H1 (cell line): ENCODE measurements around the gene SUSD6. TPM values are rescaled to one million over a fixed set of nuclear protein-coding genes. Genes with fewer than 3 reads are reported as not detected.

Experiments
- CTCF ChIA-PET: fragments of 300-600 bp; sonication (Branson Sonifier 250); formaldehyde crosslinking; loops from one replicate; lab custom pipeline; 2021; ENCODE audit not compliant: partially characterized antibody; lab: Charles Lee
- POLR2A ChIA-PET: fragments of 300-600 bp; sonication (Branson Sonifier 250); formaldehyde crosslinking; loops from one replicate; lab custom pipeline; 2021; ENCODE audit warnings: inconsistent platforms; ENCODE audit not compliant: partially characterized antibody; lab: Charles Lee
- DNase-seq, 2 experiments: peaks; one replicate each; pipeline versions ENCODE4 v3.0.0 to v3.0.0-alpha.2; 2010 to 2022; ENCODE audit warnings: low spot score in 2 of 2, low read depth in 1 of 2, mixed read lengths in 1 of 2
- FAIRE-seq: peaks from 2 replicates; lab custom pipeline; 2011; peaks lifted over from hg19 to GRCh38; lab: Jason Lieb, UNC
- H2AFZ ChIP-seq: 2 replicates; pipeline ENCODE4 v1.8.1; 2012; ENCODE audit warnings: low read length, inconsistent platforms
- H2AK5ac ChIP-seq: 2 replicates; pipeline ENCODE4 v1.6.1; 2013; ENCODE audit warnings: low read depth, low read length
- H2BK120ac ChIP-seq: replicated peaks from 2 replicates; pipeline ENCODE3; 2013; ENCODE audit warnings: low read depth, low read length, inconsistent platforms
- H2BK12ac ChIP-seq: 2 replicates; pipeline ENCODE4 v1.6.1; 2013; ENCODE audit warnings: low read depth, low read length
- H2BK15ac ChIP-seq: 2 replicates; pipeline ENCODE4 v1.6.1; 2013; ENCODE audit warnings: low read length
- H2BK20ac ChIP-seq: 2 replicates; pipeline ENCODE4 v1.6.1; 2013; ENCODE audit warnings: low read length
- H2BK5ac ChIP-seq: 2 replicates; pipeline ENCODE4 v1.6.1; 2013; ENCODE audit warnings: low read depth, low read length
- H3K14ac ChIP-seq: 2 replicates; pipeline ENCODE4 v1.6.1; 2013; ENCODE audit warnings: inconsistent platforms; ENCODE audit not compliant: insufficient read length
- H3K18ac ChIP-seq: 2 replicates; pipeline ENCODE4 v1.6.1; 2013; ENCODE audit warnings: low read length; ENCODE audit errors: extremely low read depth
- H3K23ac ChIP-seq: 2 replicates; pipeline ENCODE4 v1.6.1; 2013; ENCODE audit warnings: inconsistent platforms; ENCODE audit not compliant: insufficient read length
- H3K23me2 ChIP-seq: 2 replicates; pipeline ENCODE4 v1.6.1; 2013; ENCODE audit warnings: low read depth, low read length
- H3K27ac ChIP-seq: 2 replicates; pipeline ENCODE4 v1.6.1; 2011; ENCODE audit warnings: low read depth, low read length, inconsistent platforms
- H3K27me3 ChIP-seq, 4 experiments: replicated peaks in 1 of 4; 1 replicate in 1 of 4; 2 replicates in 3 of 4; pipeline versions ENCODE4 v1.6.1 to v1.8.1; 2011 to 2013; ENCODE audit warnings: low read length in 3 of 4, mild to moderate bottlenecking in 3 of 4, inconsistent platforms in 2 of 4, mixed read lengths in 2 of 4, moderate library complexity in 1 of 4; ENCODE audit not compliant: control insufficient read depth in 3 of 4, insufficient read depth in 3 of 4; ENCODE audit errors: extremely low read depth in 1 of 4
- H3K36me3 ChIP-seq, 4 experiments: 2 replicates each; pipeline versions ENCODE4 v1.6.1 to v1.8.1; 2011 to 2013; ENCODE audit warnings: mild to moderate bottlenecking in 4 of 4, low read length in 3 of 4, moderate library complexity in 2 of 4, control low read depth in 1 of 4, inconsistent platforms in 1 of 4; ENCODE audit not compliant: insufficient read depth in 4 of 4, control insufficient read depth in 2 of 4
- H3K4ac ChIP-seq: replicated peaks from 2 replicates; pipeline ENCODE3; 2013; ENCODE audit warnings: low read length, low read depth, mixed read lengths, inconsistent platforms; ENCODE audit not compliant: insufficient read length
- H3K4me1 ChIP-seq, 4 experiments: replicated peaks in 1 of 4; 1 replicate in 1 of 4; 2 replicates in 3 of 4; pipeline versions ENCODE4 v1.6.1 to v1.8.1; 2011 to 2013; ENCODE audit warnings: low read length in 3 of 4, inconsistent platforms in 2 of 4, mixed read lengths in 1 of 4; ENCODE audit not compliant: insufficient read depth in 4 of 4, control insufficient read depth in 3 of 4
- H3K4me2 ChIP-seq, 2 experiments: 2 replicates each; pipeline versions ENCODE4 v1.6.1 to v1.8.1; 2011 to 2013; ENCODE audit warnings: low read depth in 2 of 2, low read length in 2 of 2, control low read depth in 1 of 2, inconsistent platforms in 1 of 2, mild to moderate bottlenecking in 1 of 2; ENCODE audit not compliant: insufficient read depth in 1 of 2
- H3K4me3 ChIP-seq, 4 experiments: fragments of 200-600, 300-600 bp in 1 of 4; sonication (generic), shearing (Covaris generic), sonication (Bioruptor Twin) in 1 of 4; 2 replicates each; pipeline versions ENCODE4 v1.5.1 to v1.8.1; 2011 to 2016; ENCODE audit warnings: low read length in 4 of 4, low read depth in 3 of 4, control low read depth in 2 of 4, inconsistent platforms in 2 of 4, mild to moderate bottlenecking in 2 of 4, mixed read lengths in 1 of 4, moderate library complexity in 1 of 4; ENCODE audit not compliant: insufficient read depth in 2 of 4; ENCODE audit errors: extremely low read depth in 1 of 4
- H3K56ac ChIP-seq: replicated peaks from 2 replicates; pipeline ENCODE3; 2013; ENCODE audit warnings: low read depth, mild to moderate bottlenecking, mixed read lengths, low read length, inconsistent platforms; ENCODE audit not compliant: insufficient read length
- H3K79me1 ChIP-seq: 2 replicates; pipeline ENCODE4 v1.6.1; 2013; ENCODE audit warnings: low read depth, low read length, control low read depth
- H3K79me2 ChIP-seq, 2 experiments: 2 replicates each; pipeline versions ENCODE4 v1.6.1 to v1.8.1; 2012 to 2013; ENCODE audit warnings: low read length in 2 of 2, mild to moderate bottlenecking in 2 of 2, inconsistent platforms in 1 of 2; ENCODE audit not compliant: insufficient read depth in 2 of 2, control insufficient read depth in 1 of 2
- H3K9ac ChIP-seq, 4 experiments: replicated peaks in 1 of 4; 1 replicate in 1 of 4; 2 replicates in 3 of 4; pipeline versions ENCODE4 v1.6.1 to v1.8.1; 2011 to 2013; ENCODE audit warnings: low read depth in 3 of 4, low read length in 3 of 4, control low read depth in 2 of 4, mild to moderate bottlenecking in 2 of 4, moderate library complexity in 2 of 4, inconsistent platforms in 1 of 4; ENCODE audit errors: extremely low read depth in 1 of 4
- H3K9me3 ChIP-seq, 2 experiments: 2 replicates each; pipeline versions ENCODE4 v1.6.1 to v1.8.1; 2012 to 2013; ENCODE audit warnings: mild to moderate bottlenecking in 2 of 2, moderate library complexity in 2 of 2, control low read depth in 1 of 2, inconsistent platforms in 1 of 2, low read depth in 1 of 2, low read length in 1 of 2, mixed read lengths in 1 of 2; ENCODE audit not compliant: insufficient read depth in 2 of 2
- H4K20me1 ChIP-seq, 2 experiments: replicated peaks in 1 of 2; 2 replicates each; pipeline versions ENCODE3 to v1.8.1; 2011 to 2013; ENCODE audit warnings: inconsistent platforms in 2 of 2, low read length in 2 of 2, mild to moderate bottlenecking in 1 of 2; ENCODE audit not compliant: insufficient read depth in 2 of 2, control insufficient read depth in 1 of 2
- H4K5ac ChIP-seq: 2 replicates; pipeline ENCODE4 v1.6.1; 2013; ENCODE audit warnings: low read length, low read depth, mixed read lengths, inconsistent platforms; ENCODE audit not compliant: insufficient read length
- H4K8ac ChIP-seq: 2 replicates; pipeline ENCODE4 v1.8.0; 2013; ENCODE audit warnings: mild to moderate bottlenecking, moderate library complexity, low read length, inconsistent platforms; ENCODE audit not compliant: insufficient read depth; ENCODE audit errors: extremely low read depth
- H4K91ac ChIP-seq: replicated peaks from 2 replicates; pipeline ENCODE3; 2013; ENCODE audit warnings: low read length, mixed read lengths, inconsistent platforms; ENCODE audit not compliant: insufficient read length
- BACH1 ChIP-seq: IDR thresholded peaks from 2 replicates; pipeline ENCODE4 v1.6.1; 2012; ENCODE audit warnings: low read length, improper control_type of control experiment
- EGR1 ChIP-seq: IDR thresholded peaks from 2 replicates; pipeline ENCODE4 v1.6.1; 2011; ENCODE audit warnings: low read depth, low read length, borderline replicate concordance
- GTF2F1 ChIP-seq: IDR thresholded peaks from 2 replicates; pipeline ENCODE4 v1.6.1; 2012; ENCODE audit warnings: low read depth, low read length, improper control_type of control experiment, borderline replicate concordance
- JUN ChIP-seq: IDR thresholded peaks from 2 replicates; pipeline ENCODE4 v1.6.1; 2011; ENCODE audit warnings: low read depth, mild to moderate bottlenecking, improper control_type of control experiment, low read length
- POU5F1 ChIP-seq: IDR thresholded peaks from 2 replicates; pipeline ENCODE4 v1.6.1; 2011; ENCODE audit warnings: low read depth, mild to moderate bottlenecking, low read length, moderate library complexity
- RFX5 ChIP-seq: IDR thresholded peaks from 2 replicates; pipeline ENCODE4 v1.6.1; 2011; ENCODE audit warnings: low read depth, low read length, improper control_type of control experiment, borderline replicate concordance
- SP2 ChIP-seq: IDR thresholded peaks from 2 replicates; pipeline ENCODE4 v1.6.1; 2012; ENCODE audit warnings: mild to moderate bottlenecking, low read length, inconsistent platforms
- TCF12 ChIP-seq: IDR thresholded peaks from 2 replicates; pipeline ENCODE4 v1.6.1; 2011; ENCODE audit warnings: low read depth, mild to moderate bottlenecking, low read length
- WGBS, 2 experiments: shearing (Covaris generic) in 1 of 2; methylation state at CpG; one replicate each; pipeline versions ENCODE4 v1.1.6 to v1.1.7; 2013 to 2015; ENCODE audit warnings: low lambda C conversion rate in 2 of 2, mixed read lengths in 2 of 2, inconsistent platforms in 1 of 2, low coverage in 1 of 2, missing lambda C conversion rate in 1 of 2; ENCODE audit not compliant: insufficient replicate concordance in 2 of 2, insufficient coverage in 1 of 2, insufficient read length in 1 of 2; ENCODE audit errors: extremely low coverage in 1 of 2, missing lambda C conversion rate in 1 of 2; 5-methylcytosine and 5-hydroxymethylcytosine counted together
- polyA plus RNA-seq, 7 experiments: library from polyadenylated mRNA; depleted of rRNA in 3 of 7; stranded (reverse) in 5 of 7; unstranded in 2 of 7; fragments of >200 nt in 5 of 7; fragments of 200-250 nt in 2 of 7; gene quantifications; 1 replicate in 5 of 7; 2 replicates in 1 of 7; 4 replicates in 1 of 7; pipeline versions ENCODE4 v1.2.1 to v1.2.3, GENCODE V29; 2011 to 2013; ENCODE audit warnings: missing spikeins in 2 of 7, mixed read lengths in 2 of 7
- total RNA-seq: library from RNA; stranded (reverse); fragmentation: NEBNext Ultra II Directional; extraction: Animal tissue kit (Norgen Biotek cat#: 25700); gene quantifications from 2 replicates; pipeline ENCODE4 v1.2.1, GENCODE V29; 2021
- TF ChIP-seq, protein P1 (sequence below): IDR thresholded peaks from 2 replicates; pipeline ENCODE4 v1.6.1; 2011; ENCODE audit warnings: low read length, improper control_type of control experiment
- TF ChIP-seq, protein P2 (sequence below): IDR thresholded peaks from 2 replicates; pipeline ENCODE4 v1.6.1; 2012; ENCODE audit warnings: inconsistent platforms

Gene SUSD6
- total and polyA plus RNA-seq, 2 of the 8 experiments (the other 6 are each of a cell fraction or from before 2014, with no cell fraction given) = 3.0 to 3.8 TPM

DNA sequence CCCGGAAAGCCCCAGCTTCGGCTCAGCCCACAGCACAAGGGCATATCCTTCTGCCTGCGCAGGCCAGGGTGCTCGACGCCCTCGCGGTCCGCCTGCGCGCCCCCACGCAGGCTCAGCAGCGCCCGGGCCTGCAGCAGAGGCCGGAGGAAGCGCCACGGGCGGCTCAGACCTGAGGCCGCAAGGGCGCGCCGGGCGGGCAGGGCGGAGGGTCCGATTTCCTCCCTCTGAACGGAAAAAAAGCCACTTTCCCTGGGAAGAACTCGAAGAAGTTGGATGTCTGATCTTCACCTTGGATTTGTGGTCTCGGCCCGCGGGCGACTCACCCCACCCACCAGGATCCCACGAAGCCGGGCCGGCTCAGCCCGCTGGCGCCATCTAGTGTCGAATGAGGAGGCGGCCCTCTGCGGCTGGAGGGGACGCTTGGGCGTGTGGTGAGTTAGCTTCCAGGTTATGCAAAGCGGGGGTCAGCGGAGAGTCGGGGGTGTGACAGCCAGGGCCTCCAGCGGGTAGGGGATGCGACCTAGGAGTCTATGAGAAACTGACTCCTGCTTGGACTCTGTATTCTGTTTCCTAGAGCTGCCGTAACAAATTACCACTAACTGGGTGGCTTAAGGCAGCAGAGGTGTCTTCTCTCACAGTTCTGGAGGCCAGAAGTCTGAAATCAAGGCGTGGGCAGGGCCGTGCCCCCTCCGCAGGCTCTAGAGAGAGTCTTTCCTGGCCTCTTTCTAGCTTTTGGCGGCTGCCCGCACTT lies 115.5 kb downstream of the SUSD6 start:
- no peaks in the 10 kb centered on the region for H3K79me2 ChIP-seq
- H4K20me1 ChIP-seq = no peaks in the 10 kb centered on the region
- H3K4me3 ChIP-seq = peak overlapping the region in 3 of 4 experiments; percentile 16 to 52 (median 34); a peak in 5 of 8 replicates
- 32% methylated on average over 48 of the region's 51 CpGs; no CpG with 5 or more reads in 1 of the 2 experiments for WGBS, 2 experiments
- no peak overlapping the region for H3K23ac ChIP-seq
- peak overlapping the region; percentile 30 for H4K5ac ChIP-seq
- H2AK5ac ChIP-seq = no peak overlapping the region
- no peaks in the 10 kb centered on the region for H3K9me3 ChIP-seq
- H3K4me1 ChIP-seq = no peaks in the 10 kb centered on the region; a peak in 3 of 7 replicates
- H2BK20ac ChIP-seq = no peak overlapping the region
- peak overlapping the region; percentile 0 to 70; a peak in 3 of 4 replicates for H3K4me2 ChIP-seq
- H3K36me3 ChIP-seq = no peaks in the 10 kb centered on the region
- 0 out of 2 replicates have a peak overlapping the region, but pooled peaks have one; percentile 69 for H4K8ac ChIP-seq
- DNase-seq = peak in 1 of 2 experiments; percentile 93
- no peak overlapping the region for H3K14ac ChIP-seq
- no peaks in the 10 kb centered on the region for H3K79me1 ChIP-seq
- peaks cover 0 to 11% (median 9%) of the 10 kb centered on the region in 4 experiments; a peak in 5 of 7 replicates for H3K27me3 ChIP-seq
- no peak overlapping the region for H3K27ac ChIP-seq
- H2BK15ac ChIP-seq = no peak overlapping the region
- no peak overlapping the region for H2BK5ac ChIP-seq
- H3K18ac ChIP-seq = no peak overlapping the region; the same call in 1 of the 2 replicates
- H2BK12ac ChIP-seq = 0 out of 2 replicates have a peak overlapping the region, but pooled peaks have one; percentile 50
- H3K56ac ChIP-seq = no peak overlapping the region
- ChIA-PET CTCF (interaction anchor here (0.6 to 4.2 kb wide), 48 partner anchors 9 to 587 kb away, joined by 3 to 47 read pairs (median 4); partner anchors contain the start of genes CCDC177, SRSF5 and SUSD6), POLR2A (interaction anchor here (0.9 to 1.5 kb wide), 3 partner anchors 14 to 115 kb away, joined by 3 read pairs; no protein-coding TSS in a partner anchor)
- peak overlapping the region; percentile 88; the same call in 1 of the 2 replicates for H2AFZ ChIP-seq
- H3K23me2 ChIP-seq = peaks cover 3% of the 10 kb centered on the region; the same call in 1 of the 2 replicates
- H4K91ac ChIP-seq = peak overlapping the region; percentile 86
- no peak for FAIRE-seq
- no peak overlapping the region for H2BK120ac ChIP-seq
- H3K9ac ChIP-seq = peak overlapping the region in 2 of 4 experiments; percentile 23 to 25; a peak in 2 of 7 replicates
- H3K4ac ChIP-seq = peak overlapping the region; percentile 73
- TF ChIP-seq JUN (no peak), POU5F1 (0 out of 2 replicates have a peak, but pooled peaks have one; percentile 12), SP2 (no peak), TCF12 (no peak), EGR1 (0 out of 2 replicates have a peak, but pooled peaks have one; percentile 13), RFX5 (no peak), BACH1 (peak; percentile 67; the same call in 1 of the 2 replicates), GTF2F1 (no peak)
- TF ChIP-seq, protein P1, sequence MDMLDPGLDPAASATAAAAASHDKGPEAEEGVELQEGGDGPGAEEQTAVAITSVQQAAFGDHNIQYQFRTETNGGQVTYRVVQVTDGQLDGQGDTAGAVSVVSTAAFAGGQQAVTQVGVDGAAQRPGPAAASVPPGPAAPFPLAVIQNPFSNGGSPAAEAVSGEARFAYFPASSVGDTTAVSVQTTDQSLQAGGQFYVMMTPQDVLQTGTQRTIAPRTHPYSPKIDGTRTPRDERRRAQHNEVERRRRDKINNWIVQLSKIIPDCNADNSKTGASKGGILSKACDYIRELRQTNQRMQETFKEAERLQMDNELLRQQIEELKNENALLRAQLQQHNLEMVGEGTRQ = no peak
- TF ChIP-seq, protein P2, sequence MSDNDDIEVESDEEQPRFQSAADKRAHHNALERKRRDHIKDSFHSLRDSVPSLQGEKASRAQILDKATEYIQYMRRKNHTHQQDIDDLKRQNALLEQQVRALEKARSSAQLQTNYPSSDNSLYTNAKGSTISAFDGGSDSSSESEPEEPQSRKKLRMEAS = peak; percentile 93
